DOHH2 (cell line): ENCODE measurements around the gene NBEAL1.
"Not testable (repeated sequence)": the region's sequence is repeated elsewhere in the genome, so short reads cannot be mapped to it uniquely, and the experiment has no call there.

Source experiments
- H3F3A ChIP-seq: fragments of 200-600 bp; sonication (generic), shearing (Covaris generic); 2 replicates; pipeline ENCODE4 v1.6.0; 2016; ENCODE audit warnings: antibody characterized with exemption, mild to moderate bottlenecking; ENCODE audit not compliant: control insufficient read depth, insufficient read depth
- H3K27ac ChIP-seq: fragments of 200-600 bp; sonication (generic); 2 replicates; pipeline ENCODE4 v1.5.1; 2014; ENCODE audit warnings: low read depth, mild to moderate bottlenecking, low read length, moderate library complexity
- H3K27me3 ChIP-seq: fragments of 200-600 bp; sonication (generic); 2 replicates; pipeline ENCODE4 v1.6.1; 2014; ENCODE audit warnings: mild to moderate bottlenecking, low read length, mixed read lengths; ENCODE audit not compliant: control insufficient read depth
- H3K36me3 ChIP-seq: fragments of 200-600 bp; sonication (generic); 2 replicates; pipeline ENCODE4 v1.6.1; 2014; ENCODE audit warnings: mild to moderate bottlenecking, low read length, moderate library complexity, mixed read lengths; ENCODE audit not compliant: control insufficient read depth
- H3K4me1 ChIP-seq: fragments of 200-600 bp; sonication (generic); 2 replicates; pipeline ENCODE4 v1.6.1; 2014; ENCODE audit warnings: mild to moderate bottlenecking, low read length, mixed read lengths; ENCODE audit not compliant: control insufficient read depth
- H3K4me2 ChIP-seq: fragments of 200-600 bp; sonication (generic); 2 replicates; pipeline ENCODE4 v1.6.0; 2014; ENCODE audit warnings: mild to moderate bottlenecking, low read length, moderate library complexity
- H3K4me3 ChIP-seq: fragments of 200-600 bp; sonication (generic); 2 replicates; pipeline ENCODE4 v1.5.1; 2014; ENCODE audit warnings: mild to moderate bottlenecking, low read length, mixed read lengths
- H3K79me2 ChIP-seq: fragments of 200-600 bp; sonication (generic); 2 replicates; pipeline ENCODE4 v1.6.1; 2014; ENCODE audit warnings: mild to moderate bottlenecking, low read length, mixed read lengths; ENCODE audit not compliant: control insufficient read depth
- H3K9me2 ChIP-seq: fragments of 200-600 bp; sonication (generic); replicated peaks from 2 replicates; pipeline ENCODE4 v1.6.1; 2014; ENCODE audit warnings: mild to moderate bottlenecking, low read length, mixed read lengths; ENCODE audit not compliant: control insufficient read depth
- H3K9me3 ChIP-seq: fragments of 200-600 bp; sonication (generic); 2 replicates; pipeline ENCODE4 v1.6.1; 2014; ENCODE audit warnings: antibody characterized with exemption, low read length, mixed read lengths; ENCODE audit not compliant: control insufficient read depth, insufficient read depth
- H4K20me1 ChIP-seq: fragments of 200-600 bp; sonication (generic); 2 replicates; pipeline ENCODE4 v1.6.0; 2014; ENCODE audit warnings: low read depth, mild to moderate bottlenecking, antibody characterized with exemption, low read length, moderate library complexity; ENCODE audit not compliant: control insufficient read depth, insufficient read depth
- EZH2phosphoT487 ChIP-seq: fragments of 200-600 bp; sonication (generic); IDR thresholded peaks from 2 replicates; pipeline ENCODE4 v1.6.1; 2017; ENCODE audit warnings: borderline replicate concordance, mild to moderate bottlenecking, antibody characterized with exemption, low read length, moderate library complexity, mixed read lengths
- TF ChIP-seq, protein P1 (sequence below): fragments of 200-600 bp; sonication (generic); IDR thresholded peaks from one replicate; pipeline ENCODE4 v1.5.1; 2014; ENCODE audit warnings: antibody characterized with exemption, mild to moderate bottlenecking, low read depth, low read length; ENCODE audit not compliant: poor library complexity, severe bottlenecking

NBEAL1 gene

GRCh38 chr2:203097735-203098134 lies 83.1 kb downstream of the NBEAL1 start:
- Histone ChIP-seq H4K20me1 (no peaks in the 10 kb centered on the region), H3K4me1 (peaks cover 9% of the 10 kb centered on the region), H3K4me3 (no peak overlapping the region), H3K79me2 (no peaks in the 10 kb centered on the region), H3K4me2 (no peak overlapping the region), H3K27me3 (no peaks in the 10 kb centered on the region), H3K36me3 (no peaks in the 10 kb centered on the region), H3K9me3 (no peaks in the 10 kb centered on the region), H3K9me2 (no peaks in the 10 kb centered on the region), H3K27ac (no peak overlapping the region), H3F3A (no peaks in the 10 kb centered on the region)
- no peak for TF ChIP-seq EZH2phosphoT487
- TF ChIP-seq, protein P1, sequence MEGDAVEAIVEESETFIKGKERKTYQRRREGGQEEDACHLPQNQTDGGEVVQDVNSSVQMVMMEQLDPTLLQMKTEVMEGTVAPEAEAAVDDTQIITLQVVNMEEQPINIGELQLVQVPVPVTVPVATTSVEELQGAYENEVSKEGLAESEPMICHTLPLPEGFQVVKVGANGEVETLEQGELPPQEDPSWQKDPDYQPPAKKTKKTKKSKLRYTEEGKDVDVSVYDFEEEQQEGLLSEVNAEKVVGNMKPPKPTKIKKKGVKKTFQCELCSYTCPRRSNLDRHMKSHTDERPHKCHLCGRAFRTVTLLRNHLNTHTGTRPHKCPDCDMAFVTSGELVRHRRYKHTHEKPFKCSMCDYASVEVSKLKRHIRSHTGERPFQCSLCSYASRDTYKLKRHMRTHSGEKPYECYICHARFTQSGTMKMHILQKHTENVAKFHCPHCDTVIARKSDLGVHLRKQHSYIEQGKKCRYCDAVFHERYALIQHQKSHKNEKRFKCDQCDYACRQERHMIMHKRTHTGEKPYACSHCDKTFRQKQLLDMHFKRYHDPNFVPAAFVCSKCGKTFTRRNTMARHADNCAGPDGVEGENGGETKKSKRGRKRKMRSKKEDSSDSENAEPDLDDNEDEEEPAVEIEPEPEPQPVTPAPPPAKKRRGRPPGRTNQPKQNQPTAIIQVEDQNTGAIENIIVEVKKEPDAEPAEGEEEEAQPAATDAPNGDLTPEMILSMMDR, result peak; percentile 25

DNA sequence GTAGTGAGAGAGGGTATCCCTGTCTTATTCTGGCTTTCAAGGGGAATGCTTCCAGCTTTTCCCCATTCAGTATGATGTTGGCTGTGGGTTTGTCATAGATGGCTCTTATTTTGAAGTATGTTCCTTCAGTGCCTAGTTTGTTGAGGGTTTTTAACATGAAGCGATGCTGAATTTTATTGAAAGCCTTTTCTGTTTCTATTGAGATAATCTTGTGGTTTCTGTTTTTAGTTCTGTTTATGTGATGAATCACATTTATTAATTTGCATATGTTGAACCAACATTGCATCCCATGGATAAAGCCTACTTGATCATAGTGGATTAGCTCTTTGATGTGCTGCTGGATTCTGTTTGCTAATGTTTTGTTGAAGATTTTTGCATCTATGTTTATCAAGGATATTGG lies 87.7 kb downstream of the NBEAL1 start:
- H3K9me3 ChIP-seq, H3K4me3 ChIP-seq, H4K20me1 ChIP-seq, H3K36me3 ChIP-seq, H3K4me1 ChIP-seq, H3K27me3 ChIP-seq, H3K79me2 ChIP-seq, H3K27ac ChIP-seq, H3K9me2 ChIP-seq, H3K4me2 ChIP-seq, H3F3A ChIP-seq: not testable (repeated sequence)

DNA sequence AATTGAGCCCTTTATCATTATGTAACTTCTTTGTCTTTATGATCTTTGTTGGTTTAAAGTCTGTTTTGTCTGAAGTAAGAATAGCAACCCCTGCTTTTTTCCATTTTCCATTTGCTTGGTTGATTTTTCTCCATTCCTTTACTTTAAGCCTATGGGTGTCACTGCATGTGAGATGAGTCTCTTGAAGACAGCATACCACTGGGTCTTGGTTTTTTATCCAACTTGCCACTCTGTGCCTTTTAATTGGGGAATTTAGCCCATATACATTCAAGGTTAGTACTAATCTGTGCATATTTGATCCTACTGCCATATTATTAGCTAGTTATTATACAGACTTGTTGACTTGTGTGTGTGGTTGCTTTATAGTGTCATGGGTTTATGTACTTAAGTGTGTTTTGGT lies 89.6 kb downstream of the NBEAL1 start:
- no peaks in the 10 kb centered on the region for H3K36me3 ChIP-seq
- H4K20me1 ChIP-seq, result no peaks in the 10 kb centered on the region
- H3K79me2 ChIP-seq, result no peaks in the 10 kb centered on the region
- no peak for TF ChIP-seq EZH2phosphoT487
- TF ChIP-seq, protein P1, result no peak
- H3K4me3 ChIP-seq, result no peak overlapping the region
- no peaks in the 10 kb centered on the region for H3K9me2 ChIP-seq
- peaks cover 9% of the 10 kb centered on the region for H3K4me1 ChIP-seq
- no peak overlapping the region for H3K4me2 ChIP-seq
- H3K27ac ChIP-seq, result no peak overlapping the region
- no peaks in the 10 kb centered on the region for H3F3A ChIP-seq
- no peaks in the 10 kb centered on the region for H3K27me3 ChIP-seq
- H3K9me3 ChIP-seq, result peaks cover 3% of the 10 kb centered on the region; the same call in 1 of the 2 replicates

DNA sequence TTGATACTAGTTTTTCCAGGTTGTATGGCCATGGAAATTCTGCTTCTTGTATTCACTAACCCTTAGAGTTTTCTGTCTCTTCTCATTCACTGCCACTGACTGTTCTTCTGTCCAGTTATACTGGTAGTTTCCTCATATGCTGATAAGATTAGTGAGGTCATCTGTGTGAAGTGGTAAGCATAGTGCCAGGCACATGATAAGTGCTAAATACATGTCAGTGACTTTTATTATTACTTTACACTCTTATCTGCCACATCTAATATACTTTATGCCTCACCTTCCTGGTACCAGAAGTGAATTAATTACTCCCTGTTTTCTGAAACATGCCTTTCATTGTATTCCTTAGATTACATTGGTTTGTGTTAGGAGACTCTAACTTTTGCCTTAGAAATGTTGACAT lies 91.3 kb downstream of the NBEAL1 start:
- H3K9me3 ChIP-seq, result peaks cover 3% of the 10 kb centered on the region; the same call in 1 of the 2 replicates
- H3K4me2 ChIP-seq, result no peak overlapping the region
- no peaks in the 10 kb centered on the region for H3K79me2 ChIP-seq
- no peaks in the 10 kb centered on the region for H3K9me2 ChIP-seq
- H3K36me3 ChIP-seq, result no peaks in the 10 kb centered on the region
- no peaks in the 10 kb centered on the region for H3F3A ChIP-seq
- H3K27me3 ChIP-seq, result no peaks in the 10 kb centered on the region
- no peaks in the 10 kb centered on the region for H3K4me1 ChIP-seq
- no peak for TF ChIP-seq EZH2phosphoT487
- TF ChIP-seq, protein P1, result no peak
- H4K20me1 ChIP-seq, result no peaks in the 10 kb centered on the region
- no peak overlapping the region for H3K27ac ChIP-seq
- H3K4me3 ChIP-seq, result no peak overlapping the region

DNA sequence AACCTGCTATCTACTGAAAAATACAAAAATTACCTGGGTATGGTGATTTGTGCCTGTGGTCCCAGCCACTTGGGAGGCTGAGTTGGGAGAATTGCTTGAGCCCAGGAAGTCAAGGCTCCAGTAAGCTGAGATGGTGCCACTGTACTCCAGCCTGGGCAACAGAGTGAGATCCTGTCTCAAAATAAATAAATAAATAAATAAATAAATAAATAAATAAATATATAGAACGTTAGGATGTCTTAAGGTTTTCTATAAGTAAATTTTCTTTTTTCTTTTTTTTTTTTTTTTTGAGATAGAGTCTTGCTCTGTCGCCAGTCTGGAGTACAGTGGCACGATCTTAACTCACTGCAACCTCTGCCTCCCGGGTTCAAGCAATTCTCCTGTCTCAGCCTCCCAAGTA lies 95.8 kb downstream of the NBEAL1 start:
- H3K79me2 ChIP-seq, H3K9me2 ChIP-seq, H3K4me1 ChIP-seq, H3K9me3 ChIP-seq, H3F3A ChIP-seq, H3K27me3 ChIP-seq, H3K36me3 ChIP-seq, H3K4me2 ChIP-seq, H4K20me1 ChIP-seq, H3K4me3 ChIP-seq, H3K27ac ChIP-seq: not testable (repeated sequence)
